Measurements from ENCODE around the gene PRKCB. TPM values are rescaled to one million over a fixed set of nuclear protein-coding genes. Genes with fewer than 3 reads are reported as not detected.
"Not testable (repeated sequence)": the region's sequence is repeated elsewhere in the genome, so short reads cannot be mapped to it uniquely, and the experiment has no call there.

Gene PRKCB
- total and polyA plus RNA-seq, 2 experiments from 2014 or later = 0.70 to 0.92 TPM

DNA sequence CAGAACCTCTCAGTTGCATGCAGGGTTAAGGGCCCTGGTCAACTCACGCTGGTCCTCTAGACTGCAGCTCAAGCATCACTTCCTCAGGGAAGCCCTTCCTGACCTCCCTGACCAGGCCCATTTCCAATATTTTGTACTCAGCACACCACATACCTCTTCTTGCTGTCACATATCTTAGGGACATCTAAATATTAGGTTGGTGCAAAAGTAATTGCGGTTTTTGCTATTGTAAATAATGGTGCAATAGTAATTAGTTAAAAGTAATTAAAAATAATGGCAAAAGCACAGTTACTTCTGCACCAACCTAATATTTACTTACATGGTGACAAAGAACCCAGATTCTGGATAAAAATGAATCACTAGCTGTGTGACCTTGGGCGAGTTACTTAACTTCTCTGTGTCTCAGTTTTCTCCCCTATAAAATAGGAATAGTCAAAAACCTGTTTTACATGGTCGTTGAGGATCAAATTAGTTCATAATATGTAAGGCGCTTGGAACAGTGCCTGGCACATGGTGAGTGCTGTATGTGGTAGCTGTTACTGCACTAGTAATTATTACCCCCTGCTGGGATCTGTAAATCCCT lies 177.4 kb downstream of the PRKCB start:
- no peaks in the 10 kb centered on the region for H3K9me2 ChIP-seq (replicated peaks; ENCODE audit: insufficient read depth)
- no peak for DNase-seq (ENCODE audit: low spot score)
- peaks cover 4% of the 10 kb centered on the region for H3K27me3 ChIP-seq
- no peak overlapping the region for H3K4me2 ChIP-seq
- no peaks in the 10 kb centered on the region for H4K20me1 ChIP-seq (ENCODE audit: insufficient read depth, poor library complexity, severe bottlenecking)
- no peak overlapping the region for H3K27ac ChIP-seq
- H3K4me1 ChIP-seq (ENCODE audit: insufficient read depth) = no peaks in the 10 kb centered on the region
- H2AFZ ChIP-seq = no peak overlapping the region
- WGBS (ENCODE audit: low lambda C conversion rate, missing lambda C conversion rate) = 85% methylated on average over 5 of the region's 5 CpGs
- no peaks in the 10 kb centered on the region for H3K9me3 ChIP-seq (ENCODE audit: low read depth)
- no peak for TF ChIP-seq EZH2phosphoT487 (IDR thresholded peaks at IDR 0.05; ENCODE audit: low read depth, severe bottlenecking, unreplicated experiment)
- TF ChIP-seq EZH2 (IDR thresholded peaks at IDR 0.05; ENCODE audit: borderline replicate concordance) = no peak
- TF ChIP-seq, protein P1, sequence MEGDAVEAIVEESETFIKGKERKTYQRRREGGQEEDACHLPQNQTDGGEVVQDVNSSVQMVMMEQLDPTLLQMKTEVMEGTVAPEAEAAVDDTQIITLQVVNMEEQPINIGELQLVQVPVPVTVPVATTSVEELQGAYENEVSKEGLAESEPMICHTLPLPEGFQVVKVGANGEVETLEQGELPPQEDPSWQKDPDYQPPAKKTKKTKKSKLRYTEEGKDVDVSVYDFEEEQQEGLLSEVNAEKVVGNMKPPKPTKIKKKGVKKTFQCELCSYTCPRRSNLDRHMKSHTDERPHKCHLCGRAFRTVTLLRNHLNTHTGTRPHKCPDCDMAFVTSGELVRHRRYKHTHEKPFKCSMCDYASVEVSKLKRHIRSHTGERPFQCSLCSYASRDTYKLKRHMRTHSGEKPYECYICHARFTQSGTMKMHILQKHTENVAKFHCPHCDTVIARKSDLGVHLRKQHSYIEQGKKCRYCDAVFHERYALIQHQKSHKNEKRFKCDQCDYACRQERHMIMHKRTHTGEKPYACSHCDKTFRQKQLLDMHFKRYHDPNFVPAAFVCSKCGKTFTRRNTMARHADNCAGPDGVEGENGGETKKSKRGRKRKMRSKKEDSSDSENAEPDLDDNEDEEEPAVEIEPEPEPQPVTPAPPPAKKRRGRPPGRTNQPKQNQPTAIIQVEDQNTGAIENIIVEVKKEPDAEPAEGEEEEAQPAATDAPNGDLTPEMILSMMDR (IDR thresholded peaks at IDR 0.05; ENCODE audit: poor library complexity) = no peak
- H3K4me3 ChIP-seq = no peak overlapping the region
- no peaks in the 10 kb centered on the region for H3K79me2 ChIP-seq
- no peaks in the 10 kb centered on the region for H3K36me3 ChIP-seq (replicated peaks; ENCODE audit: insufficient read depth, low read depth)

GRCh38 chr16:24013864-24014645 lies 178.3 kb downstream of the PRKCB start:
- 74% methylated on average over 9 of the region's 9 CpGs for WGBS (ENCODE audit: low lambda C conversion rate, missing lambda C conversion rate)
- no peaks in the 10 kb centered on the region for H4K20me1 ChIP-seq (ENCODE audit: insufficient read depth, poor library complexity, severe bottlenecking)
- no peaks in the 10 kb centered on the region for H3K9me3 ChIP-seq (ENCODE audit: low read depth)
- no peaks in the 10 kb centered on the region for H3K4me1 ChIP-seq (ENCODE audit: insufficient read depth)
- no peak overlapping the region for H3K27ac ChIP-seq
- no peak for DNase-seq (ENCODE audit: low spot score)
- peaks cover 3% of the 10 kb centered on the region for H3K27me3 ChIP-seq
- H3K4me2 ChIP-seq = no peak overlapping the region
- no peaks in the 10 kb centered on the region for H3K79me2 ChIP-seq
- no peak overlapping the region for H2AFZ ChIP-seq
- no peak for TF ChIP-seq EZH2phosphoT487 (IDR thresholded peaks at IDR 0.05; ENCODE audit: low read depth, severe bottlenecking, unreplicated experiment)
- TF ChIP-seq, protein P1 (IDR thresholded peaks at IDR 0.05; ENCODE audit: poor library complexity) = no peak
- TF ChIP-seq EZH2 (IDR thresholded peaks at IDR 0.05; ENCODE audit: borderline replicate concordance) = no peak
- H3K4me3 ChIP-seq = no peak overlapping the region
- H3K9me2 ChIP-seq (replicated peaks; ENCODE audit: insufficient read depth) = no peaks in the 10 kb centered on the region
- H3K36me3 ChIP-seq (replicated peaks; ENCODE audit: insufficient read depth, low read depth) = no peaks in the 10 kb centered on the region

GRCh38 chr16:24014955-24015354 lies 179.2 kb downstream of the PRKCB start:
- not testable (repeated sequence) for H3K9me2 ChIP-seq (replicated peaks; ENCODE audit: insufficient read depth); H3K4me1 ChIP-seq (ENCODE audit: insufficient read depth); H3K27ac ChIP-seq; H3K36me3 ChIP-seq (replicated peaks; ENCODE audit: insufficient read depth, low read depth); H3K9me3 ChIP-seq (ENCODE audit: low read depth); H4K20me1 ChIP-seq (ENCODE audit: insufficient read depth, poor library complexity, severe bottlenecking); DNase-seq (ENCODE audit: low spot score); H3K4me2 ChIP-seq; H3K27me3 ChIP-seq; H3K79me2 ChIP-seq; H3K4me3 ChIP-seq; H2AFZ ChIP-seq
- 82% methylated on average over 7 of the region's 7 CpGs for WGBS (ENCODE audit: low lambda C conversion rate, missing lambda C conversion rate)

DNA sequence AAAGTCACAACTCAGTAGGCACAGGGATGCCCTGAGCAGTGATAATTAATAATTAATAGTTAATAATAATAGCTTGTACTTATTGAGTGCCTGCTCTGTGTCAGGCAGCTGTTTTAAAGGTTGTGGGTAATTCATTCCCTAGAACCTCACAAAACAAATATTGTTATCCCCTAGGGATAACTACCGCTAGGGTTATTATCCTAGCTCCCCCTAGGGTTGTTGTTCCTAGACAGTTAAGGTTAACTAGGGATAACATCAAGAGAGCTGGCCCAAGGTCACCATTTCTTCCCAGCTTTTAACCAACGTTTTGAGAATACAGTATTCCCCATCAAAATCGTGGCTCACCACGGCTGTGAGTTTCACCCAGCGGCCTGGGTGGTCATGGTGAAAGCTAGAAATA lies 180.1 kb downstream of the PRKCB start:
- no peak overlapping the region for H3K4me2 ChIP-seq
- no peak overlapping the region for H3K4me3 ChIP-seq
- no peaks in the 10 kb centered on the region for H3K9me3 ChIP-seq (ENCODE audit: low read depth)
- H3K4me1 ChIP-seq (ENCODE audit: insufficient read depth) = no peaks in the 10 kb centered on the region
- TF ChIP-seq, protein P1 (IDR thresholded peaks at IDR 0.05; ENCODE audit: poor library complexity) = no peak
- no peak for TF ChIP-seq EZH2 (IDR thresholded peaks at IDR 0.05; ENCODE audit: borderline replicate concordance)
- TF ChIP-seq EZH2phosphoT487 (IDR thresholded peaks at IDR 0.05; ENCODE audit: low read depth, severe bottlenecking, unreplicated experiment) = no peak
- no peaks in the 10 kb centered on the region for H3K79me2 ChIP-seq
- no peaks in the 10 kb centered on the region for H3K9me2 ChIP-seq (replicated peaks; ENCODE audit: insufficient read depth)
- no peak overlapping the region for H3K27ac ChIP-seq
- H4K20me1 ChIP-seq (ENCODE audit: insufficient read depth, poor library complexity, severe bottlenecking) = no peaks in the 10 kb centered on the region
- WGBS (ENCODE audit: low lambda C conversion rate, missing lambda C conversion rate) = 56% methylated on average over 5 of the region's 5 CpGs
- no peak overlapping the region for H2AFZ ChIP-seq
- no peaks in the 10 kb centered on the region for H3K36me3 ChIP-seq (replicated peaks; ENCODE audit: insufficient read depth, low read depth)
- no peaks in the 10 kb centered on the region for H3K27me3 ChIP-seq
- DNase-seq (ENCODE audit: low spot score) = no peak
